IPS DF 6.9 (cell line): ENCODE measurements around the gene GNB2.
A peak's percentile ranks its signal among the peaks of the same experiment; 100 is the strongest.
"Not testable (repeated sequence)": the region's sequence is repeated elsewhere in the genome, so short reads cannot be mapped to it uniquely, and the experiment has no call there.

Experiments used
- DNase-seq: peaks from one replicate; pipeline ENCODE4 v3.0.0-alpha.2; 2013; ENCODE audit warnings: low read depth, low spot score
- H3K27ac ChIP-seq: one replicate; pipeline ENCODE4 v1.5.1; 2013; ENCODE audit warnings: low read length, control low read depth
- H3K27me3 ChIP-seq: 2 replicates; pipeline ENCODE4 v1.6.1; 2013; ENCODE audit warnings: mild to moderate bottlenecking, low read length; ENCODE audit not compliant: control insufficient read depth, insufficient read depth
- H3K36me3 ChIP-seq: 2 replicates; pipeline ENCODE4 v1.6.1; 2013; ENCODE audit warnings: low read length; ENCODE audit not compliant: control insufficient read depth, insufficient read depth
- H3K4me1 ChIP-seq: 2 replicates; pipeline ENCODE4 v1.6.1; 2013; ENCODE audit warnings: low read length; ENCODE audit not compliant: control insufficient read depth, insufficient read depth
- H3K4me3 ChIP-seq: 2 replicates; pipeline ENCODE4 v1.5.1; 2013; ENCODE audit warnings: mild to moderate bottlenecking, low read length
- H3K9me3 ChIP-seq: 2 replicates; pipeline ENCODE4 v1.6.1; 2013; ENCODE audit warnings: low read length, inconsistent platforms; ENCODE audit not compliant: control insufficient read depth, insufficient read depth
- WGBS: extraction: QIAGEN DNeasy Blood & Tissue Kit; methylation state at CpG from one replicate; pipeline ENCODE4 v1.1.7; 2013; ENCODE audit warnings: mixed read lengths, missing lambda C conversion rate; ENCODE audit not compliant: insufficient read length, insufficient coverage; 5-methylcytosine and 5-hydroxymethylcytosine counted together

The GNB2 gene

DNA sequence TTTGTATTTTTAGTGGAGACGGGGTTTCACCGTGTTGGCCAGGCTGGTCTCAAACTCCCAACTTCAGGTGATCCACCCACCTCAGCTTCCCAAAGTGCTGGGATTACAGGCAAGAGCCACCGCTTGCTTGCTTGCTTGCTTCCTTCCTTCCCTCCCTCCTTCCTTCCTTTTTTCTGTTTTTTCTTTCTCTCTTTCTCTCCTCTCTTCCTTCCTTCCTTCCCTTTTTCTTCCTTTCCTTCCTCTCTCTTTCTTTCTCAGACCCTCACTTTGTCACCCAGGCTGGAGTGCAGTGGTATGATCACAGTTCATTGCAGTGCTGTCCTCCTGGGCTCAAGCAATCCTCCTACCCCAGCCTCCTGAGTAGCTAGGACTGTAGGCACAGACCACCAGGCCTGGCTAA lies 27.5 kb downstream of the GNB2 start:
- H3K4me1 ChIP-seq, H3K9me3 ChIP-seq, H3K36me3 ChIP-seq, DNase-seq, H3K27me3 ChIP-seq, H3K27ac ChIP-seq, H3K4me3 ChIP-seq: not testable (repeated sequence)
- no CpG with 5 or more reads among the region's 3 CpGs for WGBS

DNA sequence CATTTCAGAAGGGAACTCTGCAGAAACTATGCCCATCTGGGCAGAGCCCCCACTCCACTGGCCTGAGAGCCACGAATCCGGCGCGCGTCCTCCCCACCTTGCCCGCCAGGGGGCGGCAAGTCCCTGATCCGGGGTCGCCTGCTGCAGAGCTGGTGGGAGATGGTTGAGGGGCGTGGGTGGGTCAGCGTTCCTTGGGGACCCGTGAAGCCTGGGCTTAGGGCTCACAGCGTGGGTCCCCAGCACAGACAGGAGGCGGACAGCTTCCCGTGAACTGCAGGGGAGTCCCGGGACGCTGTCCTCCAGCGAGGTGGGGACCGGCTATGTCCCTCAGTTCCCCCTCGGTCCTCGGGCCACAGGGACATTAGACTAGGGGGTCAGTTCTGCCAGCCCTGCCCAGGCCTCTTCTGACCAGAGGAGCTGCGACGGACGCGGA lies 31.8 kb downstream of the GNB2 start:
- Histone ChIP-seq H3K27ac (no peak overlapping the region), H3K9me3 (no peaks in the 10 kb centered on the region), H3K36me3 (0 out of 2 replicates have a peak, but pooled peaks cover 4% of the 10 kb centered on the region), H3K27me3 (no peaks in the 10 kb centered on the region), H3K4me1 (no peaks in the 10 kb centered on the region), H3K4me3 (peak overlapping the region; percentile 75)
- WGBS, result no CpG with 5 or more reads among the region's 25 CpGs
- peak; percentile 60 for DNase-seq

DNA sequence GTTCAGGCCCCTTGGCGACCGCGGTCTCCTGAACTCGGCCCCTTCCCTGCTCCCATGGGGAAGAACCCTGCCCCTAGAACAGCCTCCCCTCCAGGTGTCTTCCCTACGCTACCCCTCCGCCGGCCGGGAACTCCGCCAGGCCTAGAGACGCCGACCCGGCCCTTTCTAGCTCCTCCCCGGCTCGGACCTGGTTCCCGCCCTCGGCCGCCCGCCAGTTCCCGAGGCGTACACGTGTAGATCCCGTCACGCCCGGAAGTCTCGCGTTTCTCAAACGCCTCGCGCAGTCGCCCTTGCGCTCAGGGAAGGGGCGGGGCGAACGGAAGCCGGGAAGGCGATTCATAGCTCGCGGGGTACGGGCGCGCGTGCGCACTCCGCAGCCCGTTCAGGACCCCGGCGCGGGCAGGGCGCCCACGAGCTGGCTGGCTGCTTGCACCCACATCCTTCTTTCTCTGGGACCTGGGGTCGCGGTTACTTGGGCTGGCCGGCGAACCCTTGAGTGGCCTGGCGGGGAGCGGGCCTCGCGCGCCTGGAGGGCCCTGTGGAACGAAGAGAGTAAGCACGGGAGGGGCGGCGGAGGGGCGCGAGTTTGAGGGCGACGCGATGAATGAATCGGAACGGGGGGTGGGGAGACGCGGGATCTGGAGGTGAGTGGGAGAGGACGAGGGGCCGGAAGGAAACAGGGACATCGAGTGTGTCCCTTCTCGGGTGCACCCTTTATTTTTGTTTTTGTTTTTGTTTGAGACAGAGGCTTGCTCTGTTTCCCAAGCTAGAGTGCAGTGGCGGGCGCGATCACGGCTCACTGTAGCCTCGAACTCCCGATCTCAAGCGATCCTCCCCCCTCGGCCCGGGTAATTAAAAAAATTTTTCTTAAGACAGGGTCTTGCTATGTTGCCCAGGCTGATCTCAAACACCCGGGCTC lies 32.5 kb downstream of the GNB2 start, which contains the start of gene POP7:
POP7 (plus strand) TSS at position 369 of the 919 bp plus-strand sequence. CDS start 710 bp downstream, outside the sequence.
- WGBS, result no CpG with 5 or more reads among the region's 86 CpGs
- H3K4me3 ChIP-seq, result peak within 1 kb of the TSS; percentile 75
- H3K27ac ChIP-seq, result no peak within 1 kb of the TSS

DNA sequence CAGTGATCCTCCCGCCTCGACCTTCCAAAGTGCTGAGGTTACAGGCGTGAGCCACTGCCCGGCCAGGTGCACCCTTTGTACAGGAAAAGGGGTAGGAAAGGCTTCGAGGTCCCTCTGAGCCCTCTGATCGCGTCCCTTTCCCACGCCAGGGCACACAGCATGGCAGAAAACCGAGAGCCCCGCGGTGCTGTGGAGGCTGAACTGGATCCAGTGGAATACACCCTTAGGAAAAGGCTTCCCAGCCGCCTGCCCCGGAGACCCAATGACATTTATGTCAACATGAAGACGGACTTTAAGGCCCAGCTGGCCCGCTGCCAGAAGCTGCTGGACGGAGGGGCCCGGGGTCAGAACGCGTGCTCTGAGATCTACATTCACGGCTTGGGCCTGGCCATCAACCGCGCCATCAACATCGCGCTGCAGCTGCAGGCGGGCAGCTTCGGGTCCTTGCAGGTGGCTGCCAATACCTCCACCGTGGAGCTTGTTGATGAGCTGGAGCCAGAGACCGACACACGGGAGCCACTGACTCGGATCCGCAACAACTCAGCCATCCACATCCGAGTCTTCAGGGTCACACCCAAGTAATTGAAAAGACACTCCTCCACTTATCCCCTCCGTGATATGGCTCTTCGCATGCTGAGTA lies 33.3 kb downstream of the GNB2 start:
- Histone ChIP-seq H3K27ac (no peak overlapping the region), H3K4me3 (peak overlapping the region; percentile 75)

More for the DNA sequence above, 32.5 kb downstream of the GNB2 start, which contains the start of gene POP7:
- no peaks in the 10 kb centered on the region for H3K4me1 ChIP-seq
- DNase-seq, result peak; percentile 95
- H3K9me3 ChIP-seq, result no peaks in the 10 kb centered on the region
- 0 out of 2 replicates have a peak, but pooled peaks cover 4% of the 10 kb centered on the region for H3K36me3 ChIP-seq
- H3K27me3 ChIP-seq, result no peaks in the 10 kb centered on the region

DNA sequence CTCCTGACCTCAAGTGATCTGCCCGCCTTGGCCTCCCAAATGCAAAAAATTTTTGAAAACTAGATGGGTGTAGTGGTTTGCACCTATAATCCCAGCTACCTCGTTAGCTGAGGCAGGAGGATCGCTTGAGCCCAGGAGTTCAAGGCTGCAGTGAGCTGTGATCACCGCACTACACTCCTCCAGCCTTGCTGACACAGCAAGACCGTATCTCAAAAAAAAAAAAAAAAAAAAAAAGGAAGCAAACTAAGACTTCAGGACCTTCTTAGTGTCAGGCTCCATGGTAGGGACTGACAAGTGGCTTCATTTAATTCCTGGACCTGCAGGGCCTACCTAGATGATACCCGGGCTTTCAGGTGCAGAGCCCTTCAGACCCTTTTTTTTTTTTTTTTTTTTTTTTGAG lies 34.9 kb downstream of the GNB2 start:
- H3K36me3 ChIP-seq, result 0 out of 2 replicates have a peak, but pooled peaks cover 4% of the 10 kb centered on the region
- no peak overlapping the region for H3K27ac ChIP-seq
- DNase-seq, result no peak

More for the DNA sequence above, 33.3 kb downstream of the GNB2 start:
- no peak for DNase-seq
- Histone ChIP-seq H3K4me1 (no peaks in the 10 kb centered on the region), H3K27me3 (no peaks in the 10 kb centered on the region), H3K36me3 (0 out of 2 replicates have a peak, but pooled peaks cover 4% of the 10 kb centered on the region), H3K9me3 (no peaks in the 10 kb centered on the region)
- no CpG with 5 or more reads among the region's 34 CpGs for WGBS

DNA sequence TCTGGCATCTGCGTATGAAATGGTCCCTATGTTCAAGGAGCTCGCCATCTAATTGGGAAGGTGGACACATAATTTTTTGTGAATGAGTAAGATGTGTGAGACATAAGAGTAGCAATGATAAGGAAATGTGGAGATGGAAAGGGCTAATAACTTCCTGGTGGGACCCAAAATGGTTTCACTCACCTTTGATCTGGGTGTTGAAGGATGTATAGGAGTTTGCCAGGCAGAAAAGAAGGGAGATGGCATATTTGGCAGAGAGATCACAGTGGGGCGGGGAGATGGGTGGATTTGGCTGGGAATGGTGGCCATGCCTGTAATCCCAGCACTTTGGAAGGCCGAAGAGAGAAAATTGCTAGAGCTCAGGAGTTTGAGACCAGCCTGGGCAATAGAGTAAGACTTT lies 36.9 kb downstream of the GNB2 start:
- H3K27ac ChIP-seq, result no peak overlapping the region
- no CpG with 5 or more reads among the region's 4 CpGs for WGBS
- no peaks in the 10 kb centered on the region for H3K27me3 ChIP-seq
- H3K36me3 ChIP-seq, result 0 out of 2 replicates have a peak, but pooled peaks cover 4% of the 10 kb centered on the region
- no peak overlapping the region for H3K4me3 ChIP-seq
- DNase-seq, result no peak
- H3K9me3 ChIP-seq, result no peaks in the 10 kb centered on the region
- no peaks in the 10 kb centered on the region for H3K4me1 ChIP-seq

More for the DNA sequence above, 34.9 kb downstream of the GNB2 start:
- no peaks in the 10 kb centered on the region for H3K9me3 ChIP-seq
- no CpG with 5 or more reads among the region's 6 CpGs for WGBS
- no peaks in the 10 kb centered on the region for H3K27me3 ChIP-seq
- no peaks in the 10 kb centered on the region for H3K4me1 ChIP-seq
- no peak overlapping the region for H3K4me3 ChIP-seq

DNA sequence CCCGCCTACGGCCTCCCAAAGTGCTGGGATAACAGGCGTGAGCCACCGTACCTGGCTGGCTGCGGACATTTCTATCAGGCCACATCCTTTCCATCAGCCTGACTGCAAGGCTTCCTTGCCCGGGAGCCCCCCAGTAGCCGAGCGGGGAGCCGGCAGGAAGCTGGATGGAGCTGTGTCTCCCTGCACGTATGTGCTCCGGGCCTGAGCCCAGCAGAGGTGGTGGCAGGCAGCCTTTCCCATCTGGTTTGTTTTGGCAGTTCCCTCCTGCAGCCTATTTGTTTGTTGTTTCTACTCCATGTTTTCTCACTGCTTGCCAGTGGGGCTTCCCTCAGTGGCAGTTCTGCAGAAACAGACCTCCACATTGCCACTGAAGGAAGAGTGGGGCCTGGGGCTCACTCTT lies 37.8 kb downstream of the GNB2 start:
- no CpG with 5 or more reads among the region's 11 CpGs for WGBS
- no peaks in the 10 kb centered on the region for H3K9me3 ChIP-seq
- H3K27me3 ChIP-seq, result no peaks in the 10 kb centered on the region
- no peak overlapping the region for H3K27ac ChIP-seq
- 0 out of 2 replicates have a peak, but pooled peaks cover 4% of the 10 kb centered on the region for H3K36me3 ChIP-seq
- DNase-seq, result no peak
- no peaks in the 10 kb centered on the region for H3K4me1 ChIP-seq
- no peak overlapping the region for H3K4me3 ChIP-seq

DNA sequence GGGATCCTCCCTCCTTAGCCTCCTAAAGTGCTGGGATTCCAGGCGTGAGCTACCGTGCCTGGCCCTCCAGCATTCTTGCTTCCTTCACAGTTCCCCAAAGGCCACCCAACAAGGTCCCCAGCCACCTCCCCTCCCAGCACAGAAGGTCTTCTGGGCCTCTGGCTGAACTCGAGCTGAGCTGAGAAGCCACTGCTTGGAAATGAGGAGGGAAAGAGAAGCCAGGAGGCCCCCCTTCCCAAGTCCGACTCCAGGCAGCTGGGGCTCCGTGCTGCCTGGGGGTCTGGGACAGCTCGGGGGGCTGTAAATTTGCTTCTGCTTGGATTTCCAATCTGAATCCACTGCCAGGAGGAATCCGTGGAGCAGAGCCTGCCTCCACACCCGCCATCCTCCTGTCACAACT lies 41.2 kb downstream of the GNB2 start:
- WGBS, result no CpG with 5 or more reads among the region's 8 CpGs
- Histone ChIP-seq H3K27ac (no peak overlapping the region), H3K4me3 (no peak overlapping the region)

DNA sequence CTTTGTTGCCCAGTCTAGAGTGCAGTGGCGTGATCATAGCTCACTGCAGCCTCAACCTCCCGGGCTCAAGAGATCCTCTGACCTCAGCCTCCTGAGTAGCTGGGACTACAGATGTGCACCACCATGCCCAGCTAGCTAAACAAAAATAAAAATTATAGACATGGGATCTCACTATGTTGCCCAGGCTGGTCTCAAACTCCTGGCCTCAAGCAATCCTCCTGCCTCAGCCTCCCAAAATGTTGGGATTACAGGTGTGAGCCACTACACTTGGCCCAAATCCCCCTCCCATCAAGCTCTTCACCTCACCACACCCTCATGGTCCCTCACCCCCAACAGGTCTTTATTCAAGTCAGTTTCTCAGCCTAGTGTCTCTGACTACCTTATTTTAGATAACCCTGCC lies 43.5 kb downstream of the GNB2 start:
- WGBS, result no CpG with 5 or more reads among the region's 2 CpGs

More for the DNA sequence above, 41.2 kb downstream of the GNB2 start:
- Histone ChIP-seq H3K4me1 (no peaks in the 10 kb centered on the region), H3K9me3 (no peaks in the 10 kb centered on the region), H3K27me3 (peaks cover under 1% of the 10 kb centered on the region; the same call in 1 of the 2 replicates), H3K36me3 (no peaks in the 10 kb centered on the region)
- DNase-seq, result no peak

DNA sequence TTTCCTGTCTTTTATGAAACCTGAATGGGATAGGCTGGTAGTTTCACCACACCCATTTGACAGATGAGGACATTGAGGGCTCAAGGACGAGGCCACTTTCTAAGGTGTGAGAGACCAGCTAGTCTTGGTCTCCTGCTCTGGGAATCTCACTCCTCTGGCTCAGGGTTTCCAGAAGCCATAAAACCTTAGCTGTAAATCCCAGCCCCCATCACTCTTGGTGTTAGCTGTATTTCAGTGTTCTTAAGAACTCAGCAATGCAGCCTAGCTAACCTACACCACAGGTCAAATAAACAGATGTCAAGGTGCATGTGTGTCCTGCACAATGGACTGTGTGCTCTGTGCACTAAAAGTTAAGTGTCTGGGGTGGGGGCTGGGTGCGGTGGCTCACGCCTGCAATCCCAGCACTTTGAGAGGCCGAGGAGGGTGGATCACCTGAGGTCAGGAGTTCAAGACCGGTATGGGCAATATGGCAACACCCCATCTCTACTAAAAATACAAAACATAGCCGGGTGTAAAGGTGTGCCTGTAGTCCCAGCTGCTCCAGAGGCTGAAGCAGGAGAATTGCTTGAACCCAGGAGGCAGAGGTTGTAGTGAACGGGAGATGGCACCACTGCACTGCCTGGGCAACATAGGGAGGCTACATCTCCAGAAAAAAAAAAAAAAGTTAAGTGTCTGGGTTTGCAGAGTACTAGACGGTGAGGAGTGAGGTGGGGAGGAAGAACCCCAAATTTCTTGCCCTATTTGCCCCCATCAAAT lies 46.2 kb downstream of the GNB2 start:
- no CpG with 5 or more reads among the region's 8 CpGs for WGBS
- Histone ChIP-seq H3K4me1 (no peaks in the 10 kb centered on the region), H3K36me3 (no peaks in the 10 kb centered on the region), H3K4me3 (no peak overlapping the region; the same call in 1 of the 2 replicates), H3K9me3 (no peaks in the 10 kb centered on the region), H3K27ac (no peak overlapping the region), H3K27me3 (peaks cover 11% of the 10 kb centered on the region; the same call in 1 of the 2 replicates)
- DNase-seq, result no peak

More for the DNA sequence above, 43.5 kb downstream of the GNB2 start:
- DNase-seq, H3K4me1 ChIP-seq, H3K36me3 ChIP-seq, H3K27ac ChIP-seq, H3K4me3 ChIP-seq, H3K9me3 ChIP-seq: not testable (repeated sequence)
- peaks cover 11% of the 10 kb centered on the region; the same call in 1 of the 2 replicates for H3K27me3 ChIP-seq
